Spinal cord (tissue), 10 donors: ENCODE measurements around the gene SRRD. TPM values are rescaled to one million over a fixed set of nuclear protein-coding genes. Genes with fewer than 3 reads are reported as not detected.
A peak's percentile ranks its signal among the peaks of the same experiment; 100 is the strongest.

Experiments used
- DNase-seq, 6 donors: peaks; one replicate each; pipeline versions ENCODE4 v3.0.0 to v3.0.0-alpha.2; 2013 to 2015; ENCODE audit warnings: low spot score in 6 of 6, low read depth in 4 of 6
- H3K27ac ChIP-seq: one replicate; pipeline ENCODE4 v1.5.1; 2013; ENCODE audit warnings: low read depth, low read length, control low read depth
- H3K27me3 ChIP-seq: one replicate; pipeline ENCODE4 v1.6.1; 2013; ENCODE audit warnings: low read length; ENCODE audit not compliant: control insufficient read depth, insufficient read depth
- H3K36me3 ChIP-seq: one replicate; pipeline ENCODE4 v1.6.1; 2013; ENCODE audit warnings: low read length; ENCODE audit not compliant: control insufficient read depth, insufficient read depth
- H3K4me1 ChIP-seq: one replicate; pipeline ENCODE4 v1.6.1; 2013; ENCODE audit warnings: low read length; ENCODE audit not compliant: control insufficient read depth, insufficient read depth
- H3K4me3 ChIP-seq: one replicate; pipeline ENCODE4 v1.5.1; 2013; ENCODE audit warnings: low read depth, low read length, control low read depth
- H3K9me3 ChIP-seq: one replicate; pipeline ENCODE4 v1.6.1; 2013; ENCODE audit warnings: low read length; ENCODE audit not compliant: control insufficient read depth, insufficient read depth
- WGBS: methylation state at CpG from one replicate; pipeline ENCODE4 v1.1.5; 2013; ENCODE audit warnings: missing lambda C conversion rate; ENCODE audit not compliant: insufficient coverage; 5-methylcytosine and 5-hydroxymethylcytosine counted together
- polyA plus RNA-seq, 2 donors: library from polyadenylated mRNA; unstranded; fragments of 120-200 nt; gene quantifications; one replicate each; pipeline ENCODE4 v1.2.1, GENCODE V29; 2013; ENCODE audit not compliant: insufficient read length in 2 of 2
- total RNA-seq, 2 donors: library from RNA; depleted of rRNA in 1 of 2; stranded (reverse); fragments of 120-200 nt in 1 of 2; fragments of >200 nt in 1 of 2; gene quantifications; one replicate each; pipeline versions ENCODE4 v1.2.3 to v1.2.4, GENCODE V29; 2013 to 2014
- donor health status: healthy.

The SRRD gene
- total and polyA plus RNA-seq, 4 donors, result 16.6 to 32.1 (median 27.3) TPM

DNA sequence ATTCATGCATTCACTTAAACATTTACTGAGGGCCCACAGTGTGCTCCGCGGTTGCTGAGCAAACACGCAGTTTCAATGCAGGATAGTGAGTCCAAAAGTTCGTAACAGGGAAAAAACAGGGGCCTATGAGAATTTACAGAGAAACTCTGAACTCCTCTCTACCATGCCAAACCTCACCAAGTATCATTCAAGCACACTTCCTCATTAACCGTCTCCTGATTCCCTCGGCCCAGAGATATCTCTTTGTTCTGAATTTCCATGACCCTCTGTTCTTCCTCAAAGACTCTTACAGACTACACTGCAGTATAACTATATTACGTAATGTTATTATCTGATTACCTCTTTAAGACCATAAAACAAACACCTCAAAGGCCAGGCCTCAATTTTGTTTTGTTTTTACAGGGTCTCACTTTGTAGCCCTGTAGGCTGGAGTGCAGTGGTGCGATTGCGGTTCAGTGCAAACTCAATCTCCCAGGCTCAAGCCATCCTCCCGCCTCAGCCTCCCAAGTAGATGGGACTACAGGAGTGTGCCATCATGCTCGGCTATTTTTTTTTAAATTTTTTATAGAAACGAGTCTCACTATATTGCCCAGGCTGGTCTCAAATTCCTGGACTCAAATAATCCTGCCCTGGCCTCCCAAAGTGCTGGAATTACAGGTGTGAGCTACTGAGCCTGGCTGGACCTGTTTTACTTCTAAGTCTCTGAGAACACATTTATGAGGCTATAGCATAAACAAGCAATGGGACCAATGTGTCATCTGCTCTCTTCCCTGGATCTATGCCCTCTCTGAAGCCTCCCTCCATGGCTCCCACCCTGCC is 3.7 kb upstream of the SRRD start:
- H3K4me1 ChIP-seq, result peaks cover 17% of the 10 kb centered on the region
- H3K9me3 ChIP-seq, result no peaks in the 10 kb centered on the region
- WGBS, result 75% methylated on average over 9 of the region's 12 CpGs
- no peak for DNase-seq
- H3K27me3 ChIP-seq, result no peaks in the 10 kb centered on the region
- peak overlapping the region; percentile 17 for H3K4me3 ChIP-seq
- H3K36me3 ChIP-seq, result peaks cover 28% of the 10 kb centered on the region
- H3K27ac ChIP-seq, result peak overlapping the region; percentile 6

DNA sequence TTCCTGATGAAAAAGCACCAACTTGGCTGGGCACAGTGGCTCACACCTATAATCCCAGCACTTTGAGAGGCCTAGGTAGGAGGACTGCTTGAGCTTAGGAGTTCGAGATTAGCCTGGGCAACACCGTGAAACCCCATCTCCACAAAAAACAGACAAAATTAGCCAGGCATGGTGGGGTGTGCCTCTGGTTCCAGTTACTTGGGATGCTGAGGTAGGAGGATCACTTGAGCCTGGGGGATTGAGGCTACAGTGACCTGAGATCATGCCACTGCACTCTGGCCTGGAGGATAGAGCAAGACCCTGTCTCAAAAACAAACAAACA is 3.1 kb upstream of the SRRD start:
- no peaks in the 10 kb centered on the region for H3K27me3 ChIP-seq
- no peak overlapping the region for H3K4me3 ChIP-seq
- DNase-seq, result no peak
- peaks cover 17% of the 10 kb centered on the region for H3K4me1 ChIP-seq
- peaks cover 23% of the 10 kb centered on the region for H3K36me3 ChIP-seq
- no peak overlapping the region for H3K27ac ChIP-seq
- no peaks in the 10 kb centered on the region for H3K9me3 ChIP-seq
- WGBS, result no CpG with 5 or more reads among the region's 2 CpGs

DNA sequence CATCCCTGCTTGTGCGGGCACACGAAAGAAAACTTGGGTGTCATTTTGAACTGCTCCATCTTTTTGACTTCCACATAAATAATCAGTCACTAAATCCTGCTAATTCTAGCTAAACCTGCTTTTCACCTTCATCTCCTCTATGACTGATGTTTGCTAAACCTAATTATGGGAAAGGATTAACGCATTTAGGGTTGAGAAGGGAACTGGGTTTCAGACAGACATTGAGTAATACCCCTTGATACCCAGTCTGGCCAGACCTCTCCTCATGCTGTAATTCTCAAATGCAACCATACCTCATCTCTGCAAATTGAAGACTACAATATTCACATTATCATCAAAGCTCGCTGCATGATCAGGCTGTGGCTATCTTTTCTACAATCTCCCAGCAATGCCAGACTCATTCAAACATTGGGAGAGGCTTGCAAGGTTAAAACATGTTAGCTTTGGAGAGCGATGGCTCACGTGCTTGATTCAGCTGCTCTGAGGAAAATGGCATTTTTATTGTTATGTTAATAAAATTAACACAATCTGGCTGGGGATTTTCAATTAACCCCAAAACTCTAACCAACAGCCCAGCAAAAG is 2.5 kb upstream of the SRRD start:
- peaks cover 17% of the 10 kb centered on the region for H3K36me3 ChIP-seq
- H3K4me1 ChIP-seq, result peaks cover 17% of the 10 kb centered on the region
- H3K27ac ChIP-seq, result no peak overlapping the region
- no peaks in the 10 kb centered on the region for H3K9me3 ChIP-seq
- DNase-seq, result no peak
- 80% methylated on average over 1 of the region's 6 CpGs for WGBS
- H3K4me3 ChIP-seq, result no peak overlapping the region
- H3K27me3 ChIP-seq, result no peaks in the 10 kb centered on the region

DNA sequence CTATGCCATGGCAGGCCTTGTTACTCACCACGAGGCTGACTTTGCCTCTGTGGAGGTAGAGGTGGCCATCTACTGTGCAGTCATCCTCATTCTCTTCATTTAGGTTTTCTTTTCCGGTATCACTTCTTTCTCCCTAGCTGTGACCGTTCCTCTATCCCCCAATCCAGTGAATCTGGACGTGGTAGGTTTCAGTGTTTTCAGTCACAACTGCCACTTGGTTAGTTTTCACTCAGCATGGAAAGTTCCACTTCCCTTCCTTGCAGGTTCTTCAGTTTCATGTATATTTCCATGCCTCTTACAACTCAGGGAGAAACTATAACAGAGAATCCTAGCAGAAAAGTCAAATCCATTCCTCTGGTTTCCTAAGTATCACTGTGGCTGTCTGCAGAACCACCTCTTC is 2.0 kb upstream of the SRRD start:
- WGBS, result 82% methylated on average over 4 of the region's 4 CpGs
- DNase-seq, result no peak
- no peaks in the 10 kb centered on the region for H3K27me3 ChIP-seq
- H3K4me1 ChIP-seq, result peaks cover 17% of the 10 kb centered on the region
- peaks cover 12% of the 10 kb centered on the region for H3K36me3 ChIP-seq
- H3K27ac ChIP-seq, result no peak overlapping the region
- no peak overlapping the region for H3K4me3 ChIP-seq
- no peaks in the 10 kb centered on the region for H3K9me3 ChIP-seq

DNA sequence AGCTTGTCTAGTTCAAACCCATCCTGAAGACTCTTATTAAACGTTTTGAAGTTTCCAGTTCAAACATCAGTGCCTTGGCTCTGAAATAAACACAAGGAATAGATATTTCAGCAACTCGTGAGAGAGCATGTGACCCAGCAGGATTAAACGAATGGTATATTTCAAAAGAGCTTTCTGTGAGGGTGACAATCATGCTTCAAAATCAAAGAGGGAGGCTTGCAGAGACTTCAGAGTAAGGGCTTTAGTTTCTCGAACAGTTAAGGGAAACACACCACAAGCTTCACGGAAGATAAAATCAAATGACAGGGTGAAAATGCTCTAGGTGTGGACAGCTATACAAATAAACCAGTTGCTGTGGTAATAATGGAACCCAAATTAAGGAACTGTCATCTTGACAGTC is 1.5 kb upstream of the SRRD start:
- no peak for DNase-seq
- Histone ChIP-seq H3K27ac (no peak overlapping the region), H3K9me3 (no peaks in the 10 kb centered on the region), H3K4me3 (no peak overlapping the region), H3K36me3 (peaks cover 12% of the 10 kb centered on the region), H3K27me3 (no peaks in the 10 kb centered on the region), H3K4me1 (peaks cover 17% of the 10 kb centered on the region)
- WGBS, result 92% methylated on average over 3 of the region's 5 CpGs

DNA sequence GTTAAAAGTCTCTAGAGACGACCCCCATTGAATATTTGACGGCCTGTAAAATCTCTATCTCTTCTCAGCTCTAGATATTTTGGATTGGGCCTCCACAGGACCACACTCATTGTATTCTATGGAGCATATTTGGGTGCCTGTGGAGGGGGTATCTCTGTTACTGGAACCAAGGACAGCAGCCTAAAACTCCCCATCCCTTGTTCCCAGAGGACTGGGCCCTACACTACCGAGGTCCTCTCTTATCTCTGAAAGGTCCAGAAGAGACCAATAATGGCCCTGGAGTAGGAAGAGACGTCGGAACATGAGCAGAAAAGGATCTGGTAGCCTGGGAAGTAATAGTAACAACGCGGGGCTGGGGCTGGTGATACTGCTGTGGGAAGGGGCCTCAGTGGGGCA is 636 bp upstream of the SRRD start:
- Histone ChIP-seq H3K36me3 (peaks cover 16% of the 10 kb centered on the region), H3K4me3 (peak overlapping the region; percentile 98), H3K27ac (peak overlapping the region; percentile 94), H3K9me3 (no peaks in the 10 kb centered on the region), H3K27me3 (no peaks in the 10 kb centered on the region), H3K4me1 (peaks cover 17% of the 10 kb centered on the region)
- no peak for DNase-seq
- WGBS, result 0% methylated on average over 4 of the region's 7 CpGs

DNA sequence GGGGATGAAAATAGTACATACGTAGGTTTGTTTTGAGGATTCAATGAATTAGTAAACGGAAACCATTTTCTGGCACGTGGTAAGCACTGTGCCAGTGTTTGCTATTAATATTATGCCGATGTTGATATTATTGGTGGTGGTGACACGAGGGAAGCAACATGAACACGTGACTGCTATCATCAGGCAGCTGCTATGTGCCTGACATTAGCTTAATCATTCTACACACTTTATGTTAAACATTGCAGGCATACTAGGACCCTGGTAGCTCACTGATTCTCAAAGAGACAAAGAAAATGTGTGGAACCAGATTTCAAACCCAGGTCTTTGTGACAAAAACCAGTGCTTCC is 656 bp downstream of the SRRD start:
- H3K4me3 ChIP-seq, result peak overlapping the region; percentile 98
- H3K27me3 ChIP-seq, result no peaks in the 10 kb centered on the region
- H3K36me3 ChIP-seq, result peaks cover 21% of the 10 kb centered on the region
- no peak overlapping the region for H3K27ac ChIP-seq
- no peak for DNase-seq
- 3% methylated on average over 3 of the region's 6 CpGs for WGBS
- peaks cover 15% of the 10 kb centered on the region for H3K4me1 ChIP-seq
- H3K9me3 ChIP-seq, result no peaks in the 10 kb centered on the region

DNA sequence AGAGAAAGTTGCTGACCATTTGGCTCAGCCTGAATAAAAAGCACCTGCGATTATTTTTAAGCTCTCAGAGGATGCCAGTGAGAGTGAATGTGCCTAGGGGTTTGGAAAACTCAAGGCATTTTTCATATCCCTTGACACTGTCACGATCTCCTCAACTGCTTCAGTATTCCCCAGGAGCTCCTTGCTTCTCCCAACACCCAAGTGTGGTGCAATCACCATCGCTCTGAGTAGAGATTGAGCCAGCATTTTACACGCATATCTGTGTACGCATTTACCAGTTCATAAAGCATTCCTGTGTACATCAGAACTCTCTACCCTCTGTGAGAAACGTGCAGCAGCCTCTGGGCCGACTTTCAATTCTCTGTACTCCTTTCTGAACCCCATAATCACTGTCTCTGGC is 1.3 kb downstream of the SRRD start:
- 78% methylated on average over 7 of the region's 7 CpGs for WGBS
- peaks cover 14% of the 10 kb centered on the region for H3K4me1 ChIP-seq

DNA sequence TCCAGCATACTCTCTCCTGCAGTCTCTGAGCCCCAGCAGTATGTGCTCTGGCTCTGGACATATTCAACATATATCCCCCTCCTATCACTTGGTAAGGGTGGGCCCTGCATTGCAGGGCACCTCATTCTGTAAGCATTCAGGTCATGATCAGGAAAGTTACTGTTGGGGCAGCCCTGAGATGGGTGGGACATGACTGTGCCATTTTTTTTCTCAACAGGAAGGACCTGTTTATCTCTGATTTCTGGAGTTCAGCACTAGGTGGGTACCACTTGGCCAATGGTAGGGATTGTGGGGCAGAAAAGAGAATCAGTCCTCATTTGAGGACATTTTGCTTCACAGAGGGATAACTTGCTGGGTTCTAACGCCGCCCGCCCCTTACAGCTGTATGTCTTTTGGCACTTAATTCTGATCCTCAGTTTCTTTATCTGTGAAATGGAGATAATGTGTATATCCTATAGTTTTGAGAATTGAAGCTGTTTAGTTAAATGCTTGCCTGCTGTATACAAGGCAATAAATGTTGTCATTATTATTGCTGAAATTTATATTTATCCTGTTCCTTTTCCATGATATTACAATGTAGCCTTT is 2.2 kb downstream of the SRRD start:
- Histone ChIP-seq H3K9me3 (no peaks in the 10 kb centered on the region), H3K27ac (no peak overlapping the region), H3K4me1 (peaks cover 5% of the 10 kb centered on the region), H3K36me3 (peaks cover 24% of the 10 kb centered on the region), H3K27me3 (no peaks in the 10 kb centered on the region), H3K4me3 (no peak overlapping the region)
- no CpG with 5 or more reads among the region's 3 CpGs for WGBS
- DNase-seq, result no peak

More for the DNA sequence above, 1.3 kb downstream of the SRRD start:
- no peaks in the 10 kb centered on the region for H3K27me3 ChIP-seq
- H3K9me3 ChIP-seq, result no peaks in the 10 kb centered on the region
- no peak for DNase-seq
- peaks cover 27% of the 10 kb centered on the region for H3K36me3 ChIP-seq
- H3K27ac ChIP-seq, result no peak overlapping the region
- no peak overlapping the region for H3K4me3 ChIP-seq

DNA sequence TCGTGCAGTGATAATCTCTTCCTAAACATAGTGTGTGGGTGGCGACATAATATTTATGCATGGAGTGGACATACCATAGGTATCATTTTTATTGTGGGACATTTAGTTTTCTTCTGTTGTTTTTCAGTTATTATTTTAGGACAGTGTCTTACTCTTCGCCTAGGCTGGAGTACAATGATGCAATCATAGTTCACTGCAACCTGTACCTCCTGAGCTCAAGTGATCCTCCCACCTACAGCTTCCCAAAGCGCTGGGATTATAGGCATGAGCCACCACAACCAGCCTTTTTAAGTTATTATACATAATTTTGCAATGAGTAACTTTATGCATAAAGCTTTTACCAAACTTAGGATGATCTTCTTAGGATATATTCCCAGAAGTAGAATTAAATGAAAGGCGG is 2.7 kb downstream of the SRRD start:
- DNase-seq, result no peak
- H3K4me1 ChIP-seq, result peaks cover 3% of the 10 kb centered on the region
- no peaks in the 10 kb centered on the region for H3K27me3 ChIP-seq
- H3K36me3 ChIP-seq, result peaks cover 25% of the 10 kb centered on the region
- no peak overlapping the region for H3K4me3 ChIP-seq
- H3K9me3 ChIP-seq, result no peaks in the 10 kb centered on the region
- no CpG with 5 or more reads among the region's 5 CpGs for WGBS
- no peak overlapping the region for H3K27ac ChIP-seq
